Loucy (cell line): ENCODE data around the gene TXNDC5.

ENCODE experiments used
- CTCF ChIP-seq: fragments of 200-600 bp; sonication (generic); conservative IDR thresholded peaks from 2 replicates; pipeline ENCODE4 v1.5.1; 2014; ENCODE audit warnings: mild to moderate bottlenecking, antibody characterized with exemption, low read length
- EZH2phosphoT487 ChIP-seq: fragments of 200-600 bp; IDR thresholded peaks from 2 replicates; pipeline ENCODE4 v1.6.1; 2018; ENCODE audit warnings: antibody characterized with exemption, mild to moderate bottlenecking, moderate library complexity, borderline replicate concordance

- TF ChIP-seq CTCF (no peak), EZH2phosphoT487 (no peak)
Measured at GRCh38 chr6:7910298-7910653, 312 bp downstream of the TXNDC5 start.
